ENCODE results near the gene MLLT3. TPM values are rescaled to one million over a fixed set of nuclear protein-coding genes. Genes with fewer than 3 reads are reported as not detected.

Gene MLLT3
- total RNA-seq, 1 experiment from 2014 or later = 7.0 TPM

DNA sequence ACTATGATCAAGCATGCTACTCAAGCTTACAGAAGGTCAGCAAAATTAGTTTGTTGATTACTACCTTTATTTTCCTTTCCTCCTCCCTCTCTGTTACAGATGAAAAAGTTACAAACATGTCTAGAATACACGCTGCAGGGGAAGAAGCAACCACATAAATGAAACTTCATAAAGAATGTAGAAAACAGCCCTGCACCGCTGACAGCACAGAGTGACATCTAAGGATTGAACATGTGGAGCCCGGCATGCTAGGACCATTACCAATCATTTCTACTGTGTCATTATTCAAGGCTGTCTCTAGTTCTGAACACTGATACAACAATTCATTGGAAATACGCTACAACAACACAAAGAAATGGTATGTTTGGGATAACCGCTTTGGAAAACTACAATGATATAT, 261.1 kb downstream of the MLLT3 start (continued):
- TF ChIP-seq PRDM15 (CRISPR knock-in tag; IDR thresholded peaks at IDR 0.05) (no peak), ELF4 (CRISPR knock-in tag; IDR thresholded peaks at IDR 0.05; ENCODE audit: low read depth) (no peak), JAZF1 (CRISPR knock-in tag; IDR thresholded peaks at IDR 0.05) (no peak)

DNA sequence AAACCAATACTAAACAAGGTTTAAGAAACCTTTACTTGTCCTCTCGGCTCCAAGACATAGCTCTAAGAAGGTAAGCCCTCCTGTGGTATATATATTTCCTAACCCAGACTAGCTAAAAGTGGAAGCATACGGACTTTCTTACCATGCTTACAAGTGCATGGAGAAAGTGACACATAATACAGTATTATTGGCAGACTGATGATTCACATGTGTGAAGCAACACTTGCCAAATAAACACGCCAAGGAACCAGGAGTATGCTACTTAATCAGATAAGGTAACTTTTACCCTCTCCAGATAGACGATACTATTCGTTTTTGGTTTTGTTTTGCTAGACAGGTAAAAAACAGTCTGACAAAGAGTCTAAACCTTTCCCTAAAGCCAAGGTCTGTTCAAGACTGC, 264.1 kb downstream of the MLLT3 start:
- H3K9me3 Mint-ChIP-seq = no peaks in the 10 kb centered on the region
- TF ChIP-seq NFE2L1 (CRISPR knock-in tag; IDR thresholded peaks at IDR 0.05) = no peak
- no peak for TF ChIP-seq ARID4B (CRISPR knock-in tag; IDR thresholded peaks at IDR 0.05; ENCODE audit: borderline replicate concordance)
- TF ChIP-seq CREB1 (CRISPR knock-in tag; IDR thresholded peaks at IDR 0.05) = no peak
- no peak for TF ChIP-seq FOXK1 (CRISPR knock-in tag; IDR thresholded peaks at IDR 0.05)
- TF ChIP-seq, protein P1, sequence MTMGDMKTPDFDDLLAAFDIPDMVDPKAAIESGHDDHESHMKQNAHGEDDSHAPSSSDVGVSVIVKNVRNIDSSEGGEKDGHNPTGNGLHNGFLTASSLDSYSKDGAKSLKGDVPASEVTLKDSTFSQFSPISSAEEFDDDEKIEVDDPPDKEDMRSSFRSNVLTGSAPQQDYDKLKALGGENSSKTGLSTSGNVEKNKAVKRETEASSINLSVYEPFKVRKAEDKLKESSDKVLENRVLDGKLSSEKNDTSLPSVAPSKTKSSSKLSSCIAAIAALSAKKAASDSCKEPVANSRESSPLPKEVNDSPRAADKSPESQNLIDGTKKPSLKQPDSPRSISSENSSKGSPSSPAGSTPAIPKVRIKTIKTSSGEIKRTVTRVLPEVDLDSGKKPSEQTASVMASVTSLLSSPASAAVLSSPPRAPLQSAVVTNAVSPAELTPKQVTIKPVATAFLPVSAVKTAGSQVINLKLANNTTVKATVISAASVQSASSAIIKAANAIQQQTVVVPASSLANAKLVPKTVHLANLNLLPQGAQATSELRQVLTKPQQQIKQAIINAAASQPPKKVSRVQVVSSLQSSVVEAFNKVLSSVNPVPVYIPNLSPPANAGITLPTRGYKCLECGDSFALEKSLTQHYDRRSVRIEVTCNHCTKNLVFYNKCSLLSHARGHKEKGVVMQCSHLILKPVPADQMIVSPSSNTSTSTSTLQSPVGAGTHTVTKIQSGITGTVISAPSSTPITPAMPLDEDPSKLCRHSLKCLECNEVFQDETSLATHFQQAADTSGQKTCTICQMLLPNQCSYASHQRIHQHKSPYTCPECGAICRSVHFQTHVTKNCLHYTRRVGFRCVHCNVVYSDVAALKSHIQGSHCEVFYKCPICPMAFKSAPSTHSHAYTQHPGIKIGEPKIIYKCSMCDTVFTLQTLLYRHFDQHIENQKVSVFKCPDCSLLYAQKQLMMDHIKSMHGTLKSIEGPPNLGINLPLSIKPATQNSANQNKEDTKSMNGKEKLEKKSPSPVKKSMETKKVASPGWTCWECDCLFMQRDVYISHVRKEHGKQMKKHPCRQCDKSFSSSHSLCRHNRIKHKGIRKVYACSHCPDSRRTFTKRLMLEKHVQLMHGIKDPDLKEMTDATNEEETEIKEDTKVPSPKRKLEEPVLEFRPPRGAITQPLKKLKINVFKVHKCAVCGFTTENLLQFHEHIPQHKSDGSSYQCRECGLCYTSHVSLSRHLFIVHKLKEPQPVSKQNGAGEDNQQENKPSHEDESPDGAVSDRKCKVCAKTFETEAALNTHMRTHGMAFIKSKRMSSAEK (CRISPR knock-in tag; IDR thresholded peaks at IDR 0.05; ENCODE audit: borderline replicate concordance) = no peak
- TF ChIP-seq ZNF263 (CRISPR knock-in tag; IDR thresholded peaks at IDR 0.05; ENCODE audit: low read depth) = no peak
- TF ChIP-seq FOXJ3 (CRISPR knock-in tag; IDR thresholded peaks at IDR 0.05; ENCODE audit: borderline replicate concordance) = no peak
- no peak for DNase-seq (ENCODE audit: low spot score)
- POLR2A ChIA-PET = interaction anchor here (0.5 to 0.7 kb wide), 2 partner anchors 290 to 297 kb away, joined by 3 read pairs; no protein-coding TSS in a partner anchor
- peaks cover 34% of the 10 kb centered on the region for H3K4me1 Mint-ChIP-seq
- CTCF ChIA-PET = interaction anchor here (2.1 to 2.3 kb wide), 2 partner anchors 167 to 583 kb away, joined by 7 to 9 read pairs; no protein-coding TSS in a partner anchor
- no peak for ATAC-seq
- H3K27ac Mint-ChIP-seq = no peak overlapping the region
- H3K4me3 Mint-ChIP-seq = no peak overlapping the region
- no peaks in the 10 kb centered on the region for H3K27me3 Mint-ChIP-seq (ENCODE audit: low read depth)
- no peaks in the 10 kb centered on the region for H3K36me3 Mint-ChIP-seq

- ChIA-PET POLR2A (no interaction called here), CTCF (interaction anchor here (0.7 to 2.3 kb wide), 7 partner anchors 26 to 754 kb away, joined by 3 to 9 read pairs (median 4); partner anchors contain the start of gene MLLT3)
- Mint-ChIP-seq H3K27me3 (ENCODE audit: low read depth) (no peaks in the 10 kb centered on the region), H3K36me3 (no peaks in the 10 kb centered on the region), H3K4me3 (peak overlapping the region; percentile 49), H3K27ac (peak overlapping the region; percentile 81), H3K9me3 (no peaks in the 10 kb centered on the region), H3K4me1 (peaks cover 44% of the 10 kb centered on the region)
- TF ChIP-seq, protein P2, sequence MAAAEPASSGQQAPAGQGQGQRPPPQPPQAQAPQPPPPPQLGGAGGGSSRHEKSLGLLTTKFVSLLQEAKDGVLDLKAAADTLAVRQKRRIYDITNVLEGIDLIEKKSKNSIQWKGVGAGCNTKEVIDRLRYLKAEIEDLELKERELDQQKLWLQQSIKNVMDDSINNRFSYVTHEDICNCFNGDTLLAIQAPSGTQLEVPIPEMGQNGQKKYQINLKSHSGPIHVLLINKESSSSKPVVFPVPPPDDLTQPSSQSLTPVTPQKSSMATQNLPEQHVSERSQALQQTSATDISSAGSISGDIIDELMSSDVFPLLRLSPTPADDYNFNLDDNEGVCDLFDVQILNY (CRISPR knock-in tag; IDR thresholded peaks at IDR 0.05) = no peak
- TF ChIP-seq IRF2 (CRISPR knock-in tag; IDR thresholded peaks at IDR 0.05; ENCODE audit: borderline replicate concordance, low read depth) = no peak
- TF ChIP-seq ZNF219 (CRISPR knock-in tag; IDR thresholded peaks at IDR 0.05; ENCODE audit: borderline replicate concordance) = no peak
- no peak for TF ChIP-seq RORB (CRISPR knock-in tag; IDR thresholded peaks at IDR 0.05)
- no peak for TF ChIP-seq ZNF423 (CRISPR knock-in tag; IDR thresholded peaks at IDR 0.05)
- DNase-seq (ENCODE audit: low spot score) (no peak), ATAC-seq (no peak)
Observed at GRCh38 chr9:20357037-20357432, 265.3 kb downstream of the MLLT3 start.
